ENCODE data around the gene RAD51B.

Gene RAD51B

DNA sequence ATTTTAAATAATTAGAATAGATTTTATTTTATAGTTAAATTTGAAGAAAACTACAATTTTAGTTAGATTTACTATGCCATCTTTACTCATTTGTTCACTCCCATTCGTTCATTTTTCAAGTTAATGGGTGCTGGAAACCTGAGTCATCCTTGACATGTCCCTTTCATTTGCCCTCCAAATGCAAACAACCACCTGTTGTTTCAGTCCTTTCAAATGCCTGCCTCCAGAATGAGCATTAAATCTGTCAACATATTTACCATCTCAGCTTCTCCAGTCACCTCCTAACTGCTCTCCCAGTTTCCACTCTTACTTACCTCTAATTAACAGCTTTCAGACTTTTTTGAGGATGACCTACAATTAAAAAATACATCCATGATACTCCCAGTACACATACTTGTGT lies 375.5 kb downstream of the RAD51B start:
- TF ChIP-seq, protein P1, sequence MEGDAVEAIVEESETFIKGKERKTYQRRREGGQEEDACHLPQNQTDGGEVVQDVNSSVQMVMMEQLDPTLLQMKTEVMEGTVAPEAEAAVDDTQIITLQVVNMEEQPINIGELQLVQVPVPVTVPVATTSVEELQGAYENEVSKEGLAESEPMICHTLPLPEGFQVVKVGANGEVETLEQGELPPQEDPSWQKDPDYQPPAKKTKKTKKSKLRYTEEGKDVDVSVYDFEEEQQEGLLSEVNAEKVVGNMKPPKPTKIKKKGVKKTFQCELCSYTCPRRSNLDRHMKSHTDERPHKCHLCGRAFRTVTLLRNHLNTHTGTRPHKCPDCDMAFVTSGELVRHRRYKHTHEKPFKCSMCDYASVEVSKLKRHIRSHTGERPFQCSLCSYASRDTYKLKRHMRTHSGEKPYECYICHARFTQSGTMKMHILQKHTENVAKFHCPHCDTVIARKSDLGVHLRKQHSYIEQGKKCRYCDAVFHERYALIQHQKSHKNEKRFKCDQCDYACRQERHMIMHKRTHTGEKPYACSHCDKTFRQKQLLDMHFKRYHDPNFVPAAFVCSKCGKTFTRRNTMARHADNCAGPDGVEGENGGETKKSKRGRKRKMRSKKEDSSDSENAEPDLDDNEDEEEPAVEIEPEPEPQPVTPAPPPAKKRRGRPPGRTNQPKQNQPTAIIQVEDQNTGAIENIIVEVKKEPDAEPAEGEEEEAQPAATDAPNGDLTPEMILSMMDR (IDR thresholded peaks at IDR 0.05), result no peak

DNA sequence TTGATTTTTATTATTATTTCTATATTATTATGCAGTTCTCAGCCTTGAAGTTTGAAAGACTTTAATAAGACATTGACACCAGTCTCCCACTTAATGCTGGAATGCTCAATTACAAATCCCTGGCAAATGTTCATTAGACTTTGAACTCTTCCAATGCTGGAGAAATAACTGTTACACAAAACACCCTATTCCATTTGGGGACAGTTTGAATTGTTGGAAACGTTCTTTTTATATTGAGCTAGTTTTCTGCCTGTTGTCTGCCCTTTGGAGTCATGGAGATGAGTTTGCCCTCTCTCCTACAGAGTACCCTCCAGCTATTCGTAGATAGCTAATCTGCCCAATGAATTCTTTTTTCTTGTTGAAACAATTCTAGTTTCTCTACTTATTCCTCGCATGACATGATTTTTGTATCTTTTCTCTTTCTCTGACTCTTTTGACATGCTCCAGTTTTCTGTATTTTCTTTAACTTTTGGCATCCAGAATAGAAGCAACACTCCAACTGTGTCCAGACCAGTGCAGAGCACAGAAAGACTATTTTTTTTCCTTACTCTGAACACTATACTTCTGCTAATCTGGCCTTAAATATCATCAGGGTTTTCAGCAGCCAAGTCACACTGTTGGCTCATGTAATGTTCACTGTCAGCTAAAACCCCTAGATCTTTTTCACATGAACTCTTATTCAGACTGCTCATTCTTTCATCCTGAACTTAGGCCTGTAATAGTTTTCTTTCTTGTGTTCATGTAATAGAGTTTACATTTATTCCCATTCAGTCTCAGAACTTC lies 379.3 kb downstream of the RAD51B start:
- TF ChIP-seq, protein P1 (IDR thresholded peaks at IDR 0.05), result no peak

DNA sequence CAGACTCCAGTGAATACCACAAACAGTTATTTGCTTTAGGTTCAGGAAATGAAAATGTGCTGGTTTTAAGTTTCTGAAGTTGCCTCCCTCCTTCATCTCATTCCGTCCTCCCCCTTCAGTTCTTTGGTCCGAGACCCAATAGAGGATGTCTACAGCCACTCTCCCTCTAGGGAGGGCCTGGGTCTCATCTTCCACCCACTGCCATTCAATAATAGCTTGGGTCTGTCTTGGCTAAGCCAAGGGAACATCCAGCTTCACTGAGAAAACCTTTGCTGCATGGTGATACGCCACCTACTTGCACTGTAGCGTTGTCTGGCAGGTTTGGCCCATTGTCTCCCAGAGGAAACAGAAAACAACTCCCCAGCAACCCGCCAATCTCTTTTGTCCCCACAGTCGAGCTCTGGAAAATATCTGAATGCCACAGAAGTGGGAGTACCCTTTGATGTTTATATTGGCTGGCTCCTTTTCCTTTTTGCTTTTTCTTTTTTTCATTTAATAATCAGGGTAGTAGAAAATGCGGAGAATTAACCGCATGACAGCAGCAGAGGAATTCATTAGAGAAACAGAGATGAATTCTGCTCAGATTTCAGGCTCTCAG lies 380.1 kb downstream of the RAD51B start:
- TF ChIP-seq, protein P1 (IDR thresholded peaks at IDR 0.05), result no peak

DNA sequence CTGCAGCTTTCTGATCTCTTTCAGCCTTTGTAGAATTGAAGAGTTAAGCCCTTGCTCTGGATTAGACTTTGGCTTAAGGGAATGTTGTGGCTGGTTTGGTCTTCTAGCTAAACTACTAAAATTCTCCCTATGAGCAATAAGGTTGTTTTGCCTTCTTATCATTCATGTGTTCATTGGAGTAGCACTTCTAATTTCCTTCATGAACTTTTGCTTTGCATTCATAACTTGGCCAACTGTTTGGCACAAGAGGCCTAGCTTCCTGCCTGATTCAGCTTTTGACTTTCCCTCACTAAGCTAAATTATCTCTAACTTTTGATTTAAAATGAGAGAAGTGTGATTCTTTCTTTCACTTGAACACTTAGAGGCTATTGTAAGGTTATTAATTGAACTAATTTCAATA lies 384.3 kb downstream of the RAD51B start:
- TF ChIP-seq, protein P1 (IDR thresholded peaks at IDR 0.05), result no peak

DNA sequence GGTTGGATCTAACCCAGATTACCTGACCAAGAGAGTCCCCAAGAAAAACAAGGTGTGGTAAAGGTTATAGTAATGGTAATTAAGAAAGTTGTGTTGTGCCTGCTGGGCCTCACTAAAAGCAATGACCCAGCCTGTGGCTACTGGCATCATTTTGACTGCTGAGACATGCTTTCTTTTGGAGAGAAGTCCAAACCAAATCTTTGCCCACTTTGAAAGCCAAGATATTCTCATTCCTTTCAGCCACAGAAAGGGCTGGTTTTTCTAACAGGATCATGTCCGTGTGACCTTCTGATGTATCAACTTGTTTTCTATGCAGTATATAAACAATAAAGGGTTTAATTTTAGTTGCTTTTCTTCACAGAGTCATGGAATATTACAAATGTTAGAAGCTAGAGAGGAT lies 388.6 kb downstream of the RAD51B start:
- TF ChIP-seq, protein P1 (IDR thresholded peaks at IDR 0.05), result no peak

DNA sequence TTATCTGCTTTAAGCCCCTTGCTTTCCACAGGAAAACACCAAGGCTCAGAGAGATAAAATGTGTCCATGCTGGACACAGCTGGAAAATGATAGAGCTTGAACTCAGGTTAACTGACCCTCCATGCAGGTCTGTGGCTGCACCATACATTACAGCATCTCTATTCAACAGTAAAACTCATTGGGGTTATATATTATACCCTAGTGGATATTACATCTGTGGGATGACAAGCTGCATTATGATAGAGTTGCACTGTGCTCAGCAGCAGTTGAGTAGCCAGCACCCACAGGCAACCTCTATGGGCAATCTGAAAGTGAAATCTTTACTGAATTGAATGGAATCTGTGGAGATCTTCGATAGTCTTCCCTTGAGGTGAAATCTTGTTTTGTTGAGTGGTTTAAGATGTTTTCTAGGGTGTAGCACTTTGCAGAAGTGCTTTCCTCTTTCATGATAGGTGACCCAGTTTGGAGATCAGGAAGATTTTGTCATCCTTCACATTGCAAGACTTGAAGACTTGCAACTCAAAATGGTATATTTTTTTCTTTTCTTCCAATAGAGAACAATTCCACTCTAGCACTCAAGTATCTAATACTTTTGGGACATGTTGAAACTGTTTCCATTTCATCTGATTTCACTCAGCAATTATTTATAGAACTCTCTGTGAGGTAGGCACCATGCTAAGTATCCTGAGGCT lies 389.2 kb downstream of the RAD51B start:
- TF ChIP-seq, protein P1 (IDR thresholded peaks at IDR 0.05), result no peak

DNA sequence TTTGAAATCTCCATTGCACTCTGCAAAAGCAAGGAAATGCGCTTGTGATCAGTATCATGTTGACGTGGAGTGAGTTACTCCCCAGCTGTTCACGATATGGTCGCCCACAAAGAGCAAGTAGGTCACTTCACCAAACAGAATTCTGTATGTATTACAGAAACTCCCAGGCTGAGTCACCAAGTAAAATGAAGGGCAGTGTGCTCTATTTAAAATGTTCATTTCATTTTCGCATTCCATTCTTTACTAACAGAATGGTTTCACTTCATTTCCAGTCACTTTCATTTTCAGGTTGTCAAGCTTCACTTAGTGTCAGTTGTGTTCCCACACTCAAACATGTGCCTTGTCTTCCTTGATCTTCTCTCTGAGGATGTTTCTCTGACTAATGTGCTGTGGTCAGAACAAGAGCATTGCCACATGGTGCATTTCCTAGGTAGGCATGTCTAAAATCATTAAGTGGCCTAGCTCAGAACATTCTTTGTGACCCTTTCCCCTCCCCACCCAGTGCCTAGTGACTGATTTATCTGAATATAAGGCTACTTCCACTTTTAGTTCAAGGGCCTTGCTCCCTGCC lies 391.2 kb downstream of the RAD51B start:
- TF ChIP-seq, protein P1 (IDR thresholded peaks at IDR 0.05), result no peak
